ENCODE results near the gene GRAMD1B.
"Not testable (repeated sequence)": the region's sequence is repeated elsewhere in the genome, so short reads cannot be mapped to it uniquely, and the experiment has no call there.

Gene GRAMD1B

GRCh38 chr11:123652599-123652998 lies 222.5 kb downstream of the GRAMD1B start:
- DNase-seq = no peak

GRCh38 chr11:123653483-123653826 lies 223.4 kb downstream of the GRAMD1B start:
- no peak for DNase-seq

- DNase-seq = peak; percentile 53
Observed at GRCh38 chr11:123653827-123654565, 223.9 kb downstream of the GRAMD1B start.

- peak; percentile 65 for DNase-seq
Observed at GRCh38 chr11:123654566-123655081, 224.6 kb downstream of the GRAMD1B start, which contains the start of gene SCN3B. SCN3B (minus strand) TSS chr11:123654624; CDS start chr11:123653801, 823 bp downstream.

- DNase-seq = no peak
Observed at GRCh38 chr11:123659311-123659710, 229.2 kb downstream of the GRAMD1B start.

GRCh38 chr11:123659965-123660364 lies 229.9 kb downstream of the GRAMD1B start:
- DNase-seq = not testable (repeated sequence)

- DNase-seq = no peak
Observed at GRCh38 chr11:123665306-123665705, 235.2 kb downstream of the GRAMD1B start.

- DNase-seq = no peak
Observed at GRCh38 chr11:123670081-123670480, 240.0 kb downstream of the GRAMD1B start.

- no peak for DNase-seq
Observed at GRCh38 chr11:123671534-123671933, 241.5 kb downstream of the GRAMD1B start.

- no peak for DNase-seq
Observed at GRCh38 chr11:123672568-123672967, 242.5 kb downstream of the GRAMD1B start.

- DNase-seq = no peak
Observed at GRCh38 chr11:123674297-123674696, 244.2 kb downstream of the GRAMD1B start.
